Suprapubic skin (tissue), 4 donors: ENCODE measurements around the gene CAVIN2. TPM values are rescaled to one million over a fixed set of nuclear protein-coding genes. Genes with fewer than 3 reads are reported as not detected.

Experiments
- DNase-seq, 2 donors: peaks; one replicate each; pipeline ENCODE4 v3.0.0-alpha.2; 2019; ENCODE audit warnings: low spot score in 2 of 2
- H3K27ac ChIP-seq: fragments of 200-600 bp; sonication (generic); one replicate; pipeline ENCODE4 v1.5.1; 2019
- H3K27me3 ChIP-seq: fragments of 200-600 bp; sonication (generic); one replicate; pipeline ENCODE4 v1.5.1; 2019
- H3K36me3 ChIP-seq: fragments of 200-600 bp; sonication (generic); one replicate; pipeline ENCODE4 v1.5.1; 2019
- H3K4me1 ChIP-seq: fragments of 200-600 bp; sonication (generic); one replicate; pipeline ENCODE4 v1.5.1; 2019
- H3K4me3 ChIP-seq: fragments of 200-600 bp; sonication (generic); one replicate; pipeline ENCODE4 v1.5.1; 2019; ENCODE audit warnings: mild to moderate bottlenecking
- H3K9me3 ChIP-seq: fragments of 200-600 bp; sonication (generic); one replicate; pipeline ENCODE4 v1.5.1; 2019
- EP300 ChIP-seq: sonication (generic); formaldehyde crosslinking; IDR thresholded peaks from one replicate; pipeline ENCODE4 v1.6.1; 2017; ENCODE audit warnings: antibody characterized with exemption
- POLR2A ChIP-seq, 2 donors: fragments of 450-650 bp; IDR thresholded peaks; one replicate each; pipeline ENCODE4 v1.6.1; 2017; ENCODE audit warnings: antibody characterized with exemption in 2 of 2, mild to moderate bottlenecking in 2 of 2, moderate library complexity in 2 of 2
- POLR2AphosphoS5 ChIP-seq, 3 donors: sonication (generic); formaldehyde crosslinking; IDR thresholded peaks; one replicate each; pipeline ENCODE4 v1.6.1; 2017; ENCODE audit warnings: antibody characterized with exemption in 3 of 3
- WGBS: methylation state at CpG from one replicate; pipeline ENCODE4 v1.1.5; 2018; 5-methylcytosine and 5-hydroxymethylcytosine counted together
- total RNA-seq, 4 donors: library from RNA; depleted of rRNA; stranded (reverse); fragments of >200 nt; gene quantifications; one replicate each; pipeline ENCODE4 v1.1.0, GENCODE V29; 2016
- TF ChIP-seq, protein P1 (sequence below), 2 donors: fragments of 200-600 bp in 1 of 2; fragments of 450-650 bp in 1 of 2; sonication (generic) in 1 of 2; IDR thresholded peaks; one replicate each; pipeline ENCODE4 v1.5.1; 2016 to 2019; ENCODE audit warnings: antibody characterized with exemption in 2 of 2, mild to moderate bottlenecking in 1 of 2, moderate library complexity in 1 of 2

CAVIN2 gene
- total RNA-seq, 4 donors from 2014 or later: 3.8 to 12.9 (median 6.7) TPM

DNA sequence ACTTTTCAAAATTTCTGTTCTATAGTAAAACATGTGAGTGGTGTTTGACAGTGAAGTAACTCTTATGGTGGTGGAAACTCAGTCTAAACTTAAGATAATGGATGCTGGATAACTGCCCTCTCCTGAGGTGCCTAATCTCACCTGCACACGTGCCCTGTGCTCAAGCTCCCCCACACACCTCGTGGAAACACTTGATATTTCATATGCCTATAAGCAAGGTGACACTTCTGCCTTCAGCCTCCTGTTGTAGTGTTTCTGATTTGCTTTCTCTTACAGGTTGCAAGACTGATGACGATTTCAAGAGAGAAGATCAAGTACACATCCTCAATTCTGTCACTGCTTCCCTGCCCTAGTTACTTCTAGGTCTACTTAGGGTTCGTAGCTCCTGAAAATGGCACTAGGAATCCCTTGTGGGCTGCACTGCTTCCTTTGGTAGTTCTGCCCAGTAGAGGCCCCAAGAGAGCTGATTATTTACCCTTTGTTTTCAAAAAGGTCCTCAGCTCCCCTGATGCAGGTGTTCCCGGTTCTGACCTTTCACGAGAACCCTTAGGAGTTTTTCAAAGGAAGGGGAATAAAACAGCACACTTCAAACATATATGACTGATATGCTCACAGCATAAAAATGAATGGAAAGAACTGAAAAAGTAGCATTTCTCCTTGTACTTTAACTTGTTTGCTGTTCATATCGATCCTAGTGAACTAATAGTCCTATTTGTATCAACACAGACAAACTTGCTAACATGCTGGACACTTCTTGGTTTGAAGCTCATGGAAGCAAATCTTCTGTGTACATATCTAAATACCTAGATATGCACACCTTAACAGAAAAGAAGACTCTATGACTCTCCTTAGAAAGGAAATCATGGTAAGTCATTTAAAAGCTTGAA, 6.7 kb downstream of the CAVIN2 start:
- no peak for DNase-seq
- Histone ChIP-seq H3K36me3 (no peaks in the 10 kb centered on the region), H3K27me3 (no peaks in the 10 kb centered on the region), H3K27ac (no peak overlapping the region), H3K4me3 (no peak overlapping the region), H3K4me1 (peaks cover 6% of the 10 kb centered on the region), H3K9me3 (no peaks in the 10 kb centered on the region)
- TF ChIP-seq POLR2AphosphoS5 (IDR thresholded peaks at IDR 0.05) (no peak), POLR2A (IDR thresholded peaks at IDR 0.05) (no peak), EP300 (no peak)
- TF ChIP-seq, protein P1, sequence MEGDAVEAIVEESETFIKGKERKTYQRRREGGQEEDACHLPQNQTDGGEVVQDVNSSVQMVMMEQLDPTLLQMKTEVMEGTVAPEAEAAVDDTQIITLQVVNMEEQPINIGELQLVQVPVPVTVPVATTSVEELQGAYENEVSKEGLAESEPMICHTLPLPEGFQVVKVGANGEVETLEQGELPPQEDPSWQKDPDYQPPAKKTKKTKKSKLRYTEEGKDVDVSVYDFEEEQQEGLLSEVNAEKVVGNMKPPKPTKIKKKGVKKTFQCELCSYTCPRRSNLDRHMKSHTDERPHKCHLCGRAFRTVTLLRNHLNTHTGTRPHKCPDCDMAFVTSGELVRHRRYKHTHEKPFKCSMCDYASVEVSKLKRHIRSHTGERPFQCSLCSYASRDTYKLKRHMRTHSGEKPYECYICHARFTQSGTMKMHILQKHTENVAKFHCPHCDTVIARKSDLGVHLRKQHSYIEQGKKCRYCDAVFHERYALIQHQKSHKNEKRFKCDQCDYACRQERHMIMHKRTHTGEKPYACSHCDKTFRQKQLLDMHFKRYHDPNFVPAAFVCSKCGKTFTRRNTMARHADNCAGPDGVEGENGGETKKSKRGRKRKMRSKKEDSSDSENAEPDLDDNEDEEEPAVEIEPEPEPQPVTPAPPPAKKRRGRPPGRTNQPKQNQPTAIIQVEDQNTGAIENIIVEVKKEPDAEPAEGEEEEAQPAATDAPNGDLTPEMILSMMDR (IDR thresholded peaks at IDR 0.05): no peak
- 81% methylated on average over 7 of the region's 7 CpGs for WGBS

- DNase-seq: no peak
- WGBS: 88% methylated on average over 4 of the region's 4 CpGs
- Histone ChIP-seq H3K27me3 (no peaks in the 10 kb centered on the region), H3K36me3 (no peaks in the 10 kb centered on the region), H3K4me3 (no peak overlapping the region), H3K9me3 (no peaks in the 10 kb centered on the region), H3K27ac (no peak overlapping the region), H3K4me1 (no peaks in the 10 kb centered on the region)
- TF ChIP-seq POLR2A (IDR thresholded peaks at IDR 0.05): no peak
These were observed 8.4 kb downstream of the CAVIN2 start for GRCh38 chr2:191838526-191838925.

DNA sequence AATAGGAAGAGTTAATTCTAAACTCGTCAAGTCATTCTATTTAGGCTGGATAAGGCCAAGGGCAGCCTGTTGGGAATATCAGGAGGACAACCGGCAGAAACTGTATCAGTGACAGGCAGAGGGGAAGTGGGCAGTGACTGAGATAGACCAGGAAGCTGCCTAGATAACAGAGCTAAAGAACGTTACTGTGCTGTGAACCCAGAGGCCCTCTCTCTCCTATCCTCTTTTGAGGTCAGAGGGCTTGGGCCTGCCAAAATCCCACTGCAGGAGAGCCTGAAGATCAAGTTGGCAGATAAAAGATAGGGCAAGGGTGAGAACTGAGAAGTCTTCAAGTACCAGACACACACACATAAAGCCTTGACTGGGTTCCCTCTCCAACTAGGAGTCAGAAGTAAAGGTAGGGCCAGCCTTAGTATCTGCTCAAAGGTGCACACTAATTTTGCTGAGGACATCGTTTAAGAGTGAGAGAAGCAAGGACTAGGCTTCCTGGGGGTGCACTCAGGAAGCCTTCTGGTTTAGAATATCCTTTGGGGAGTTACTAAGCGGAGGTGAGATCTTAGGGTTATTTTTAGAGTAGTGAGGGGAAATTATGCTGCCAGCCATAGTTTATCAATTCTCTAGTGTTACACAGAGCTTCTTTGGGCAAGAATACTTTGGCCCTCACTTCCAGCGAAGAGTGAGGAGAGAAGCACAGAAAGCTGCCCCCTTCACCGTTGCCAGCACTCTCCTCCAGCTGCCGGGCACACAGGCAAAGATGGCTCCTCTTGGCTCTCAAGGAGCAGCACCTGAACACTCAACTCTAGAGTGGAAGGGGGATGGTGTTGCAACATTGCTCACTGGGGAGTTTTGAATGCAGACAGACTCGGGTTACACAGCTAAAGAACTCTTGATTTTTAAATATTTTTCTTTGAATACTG, 9.8 kb downstream of the CAVIN2 start:
- Histone ChIP-seq H3K27ac (no peak overlapping the region), H3K4me1 (peaks cover 4% of the 10 kb centered on the region), H3K4me3 (no peak overlapping the region), H3K27me3 (no peaks in the 10 kb centered on the region), H3K36me3 (no peaks in the 10 kb centered on the region), H3K9me3 (no peaks in the 10 kb centered on the region)
- DNase-seq: no peak
- TF ChIP-seq POLR2A (IDR thresholded peaks at IDR 0.05): no peak
- TF ChIP-seq POLR2AphosphoS5 (IDR thresholded peaks at IDR 0.05): no peak
- TF ChIP-seq, protein P1 (IDR thresholded peaks at IDR 0.05): no peak
- no peak for TF ChIP-seq EP300
- WGBS: 60% methylated on average over 9 of the region's 9 CpGs

DNA sequence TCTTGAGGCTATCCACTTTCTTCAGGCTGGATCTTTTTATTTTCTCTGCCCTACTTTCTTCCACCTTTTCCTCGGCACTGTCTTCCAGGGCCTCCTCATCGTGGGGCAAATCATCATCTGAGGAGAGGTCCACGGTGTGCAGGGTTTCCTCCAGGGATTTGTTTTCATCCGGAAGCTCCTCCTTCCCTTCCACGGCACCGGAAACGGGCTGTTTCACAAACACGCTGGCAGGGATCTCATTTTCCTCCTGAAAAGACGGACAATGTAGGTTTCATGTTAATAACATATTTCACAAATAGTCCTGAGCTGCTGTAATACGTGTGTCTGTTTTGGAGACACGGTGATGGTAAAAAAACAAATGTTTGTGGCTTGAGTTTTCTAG, 10.4 kb downstream of the CAVIN2 start:
- 92% methylated on average over 11 of the region's 11 CpGs for WGBS
- Histone ChIP-seq H3K27ac (no peak overlapping the region), H3K4me3 (no peak overlapping the region), H3K4me1 (peaks cover 4% of the 10 kb centered on the region), H3K27me3 (no peaks in the 10 kb centered on the region), H3K36me3 (no peaks in the 10 kb centered on the region), H3K9me3 (no peaks in the 10 kb centered on the region)
- DNase-seq: no peak
- TF ChIP-seq, protein P1 (IDR thresholded peaks at IDR 0.05): no peak
- TF ChIP-seq EP300 (no peak), POLR2A (IDR thresholded peaks at IDR 0.05) (no peak), POLR2AphosphoS5 (IDR thresholded peaks at IDR 0.05) (no peak)

GRCh38 chr2:191835539-191836350, 11.1 kb downstream of the CAVIN2 start:
- H3K9me3 ChIP-seq: no peaks in the 10 kb centered on the region
- H3K4me1 ChIP-seq: peaks cover 4% of the 10 kb centered on the region
- no peak for TF ChIP-seq POLR2A (IDR thresholded peaks at IDR 0.05)
- TF ChIP-seq POLR2AphosphoS5 (IDR thresholded peaks at IDR 0.05): no peak
- TF ChIP-seq, protein P1 (IDR thresholded peaks at IDR 0.05): no peak
- no peak for TF ChIP-seq EP300
- no peak overlapping the region for H3K27ac ChIP-seq
- DNase-seq: no peak
- H3K27me3 ChIP-seq: no peaks in the 10 kb centered on the region
- no peak overlapping the region for H3K4me3 ChIP-seq
- H3K36me3 ChIP-seq: no peaks in the 10 kb centered on the region
- WGBS: 94% methylated on average over 28 of the region's 28 CpGs
